ENCODE results near the gene ALDH1B1. TPM values are rescaled to one million over a fixed set of nuclear protein-coding genes. Genes with fewer than 3 reads are reported as not detected.

ALDH1B1 gene
- total and polyA plus RNA-seq, 9 of the 15 experiments (the other 6 are each of a cell fraction or from before 2014, with no cell fraction given) = 8.6 to 46.5 (median 30.8) TPM

GRCh38 chr9:38443597-38443996, 51.1 kb downstream of the ALDH1B1 start:
- DNase-seq (ENCODE audit: extremely low read depth in 1 of 4, low spot score in 3 of 4) = no peak
- TF ChIP-seq SOX6 (IDR thresholded peaks at IDR 0.05) (no peak), MEF2D (tag; conservative IDR thresholded peaks at IDR 0.05; ENCODE audit: low read depth) (no peak), MBD2 (IDR thresholded peaks at IDR 0.05; ENCODE audit: borderline replicate concordance, low read depth) (no peak), ZNF133 (CRISPR knock-in tag; IDR thresholded peaks at IDR 0.05) (no peak), SMAD3 (CRISPR knock-in tag; conservative IDR thresholded peaks at IDR 0.05) (no peak), ZNF165 (CRISPR knock-in tag; IDR thresholded peaks at IDR 0.05; ENCODE audit: borderline replicate concordance) (no peak), MNT (conservative IDR thresholded peaks at IDR 0.05) (no peak), RAD21 (CRISPR knock-in tag; conservative IDR thresholded peaks at IDR 0.05 in 1 of 2, IDR thresholded peaks at IDR 0.05 in 1 of 2) (no peak), PYGO2 (tag; IDR thresholded peaks at IDR 0.05) (no peak), GTF2A2 (tag; IDR thresholded peaks at IDR 0.05) (no peak), ELF4 (CRISPR knock-in tag; IDR thresholded peaks at IDR 0.05) (no peak), PURB (CRISPR knock-in tag; IDR thresholded peaks at IDR 0.05; ENCODE audit: low read depth) (no peak), SP2 (IDR thresholded peaks at IDR 0.05; ENCODE audit: extremely low read depth, low read depth, low read length, poor library complexity, severe bottlenecking) (no peak), PTBP1 (IDR thresholded peaks at IDR 0.05; ENCODE audit: low read depth, low read length) (no peak), FOXA3 (CRISPR knock-in tag; conservative IDR thresholded peaks at IDR 0.05 in 1 of 2, IDR thresholded peaks at IDR 0.05 in 1 of 2) (no peak), KDM4B (IDR thresholded peaks at IDR 0.05; ENCODE audit: borderline replicate concordance in 2 of 2, low read depth in 1 of 2) (no peak)
- ATAC-seq = no peak
- intact Hi-C loops (cut with micrococcal nuclease) = no loop called here
- FAIRE-seq = no peak
- Histone ChIP-seq H3K9me1 (ENCODE audit: control insufficient read depth, insufficient read depth, low read length) (no peaks in the 10 kb centered on the region), H3K4me1 (replicated peaks in 1 of 2; ENCODE audit: control insufficient read depth in 2 of 2, insufficient read depth in 2 of 2, low read length in 2 of 2) (no peaks in the 10 kb centered on the region), H3K27me3 (ENCODE audit: control insufficient read depth in 2 of 2, insufficient read depth in 2 of 2, low read length in 2 of 2) (peaks cover 0 to 18% of the 10 kb centered on the region in 2 experiments; a peak in 2 of 5 replicates), H3K9ac (ENCODE audit: insufficient read depth in 1 of 2, low read depth in 2 of 2, low read length in 2 of 2) (no peak overlapping the region), H4K20me1 (replicated peaks; ENCODE audit: control insufficient read depth, insufficient read depth, low read length) (0 out of 2 replicates have a peak, but pooled peaks cover 2% of the 10 kb centered on the region), H3K79me2 (ENCODE audit: control insufficient read depth, insufficient read depth, low read length) (no peaks in the 10 kb centered on the region), H3K27ac (ENCODE audit: extremely low read depth, low read depth, low read length) (no peak overlapping the region), H2AFZ (ENCODE audit: low read depth, low read length) (no peak overlapping the region), H3K36me3 (ENCODE audit: control insufficient read depth, insufficient read depth, low read length) (no peaks in the 10 kb centered on the region), H3K4me2 (ENCODE audit: insufficient read depth, low read length) (no peak overlapping the region), H3K9me3 (replicated peaks; ENCODE audit: control insufficient read depth, insufficient read depth, low read depth, low read length) (no peaks in the 10 kb centered on the region), H3K4me3 (no peak overlapping the region)
- ChIA-PET CTCF (ENCODE audit: low intra/inter-chr PET ratio) (no interaction called here), POLR2A (interaction anchor here (1.0 kb wide), 1 partner anchor 14 kb away, joined by 3 read pairs; no protein-coding TSS in a partner anchor)
- 0% methylated on average over 2 of the region's 2 CpGs for WGBS (ENCODE audit: insufficient coverage, low coverage, missing lambda C conversion rate)
- BruUV-seq (replicated peaks) = no TSS peak
- in situ Hi-C loops (cut with MboI) = no loop called here
